ENCODE measurements around the gene RBFOX1.

The RBFOX1 gene

GRCh38 chr16:7405166-7405565 is 72.5 kb downstream of the RBFOX1 start:
- DNase-seq (ENCODE audit: low spot score), result no peak
- no peak for TF ChIP-seq CTCF (IDR thresholded peaks at IDR 0.05; ENCODE audit: borderline replicate concordance, control extremely low read depth, extremely low read depth, insufficient read depth, missing control alignments)
- in situ Hi-C loops (cut with MboI; ENCODE audit: low sequenced_read_pairs, unreplicated experiment), result no loop called here

GRCh38 chr16:7408700-7409365 is 76.2 kb downstream of the RBFOX1 start:
- no peak for DNase-seq (ENCODE audit: low spot score)
- TF ChIP-seq CTCF (IDR thresholded peaks at IDR 0.05; ENCODE audit: borderline replicate concordance, control extremely low read depth, extremely low read depth, insufficient read depth, missing control alignments), result no peak
- in situ Hi-C loops (cut with MboI; ENCODE audit: low sequenced_read_pairs, unreplicated experiment), result no loop called here

GRCh38 chr16:7419441-7419840 is 86.8 kb downstream of the RBFOX1 start:
- DNase-seq (ENCODE audit: low spot score), result no peak
- in situ Hi-C loops (cut with MboI; ENCODE audit: low sequenced_read_pairs, unreplicated experiment), result no loop called here
- TF ChIP-seq CTCF (IDR thresholded peaks at IDR 0.05; ENCODE audit: borderline replicate concordance, control extremely low read depth, extremely low read depth, insufficient read depth, missing control alignments), result no peak

- in situ Hi-C loops (cut with MboI; ENCODE audit: low sequenced_read_pairs, unreplicated experiment), result no loop called here
- TF ChIP-seq CTCF (IDR thresholded peaks at IDR 0.05; ENCODE audit: borderline replicate concordance, control extremely low read depth, extremely low read depth, insufficient read depth, missing control alignments), result no peak
- DNase-seq (ENCODE audit: low spot score), result no peak
Measured at GRCh38 chr16:7420079-7420478, 87.4 kb downstream of the RBFOX1 start.

GRCh38 chr16:7420843-7421242 is 88.2 kb downstream of the RBFOX1 start:
- in situ Hi-C loops (cut with MboI; ENCODE audit: low sequenced_read_pairs, unreplicated experiment), result no loop called here
- no peak for DNase-seq (ENCODE audit: low spot score)
- TF ChIP-seq CTCF (IDR thresholded peaks at IDR 0.05; ENCODE audit: borderline replicate concordance, control extremely low read depth, extremely low read depth, insufficient read depth, missing control alignments), result no peak

- no peak for DNase-seq (ENCODE audit: low spot score)
- in situ Hi-C loops (cut with MboI; ENCODE audit: low sequenced_read_pairs, unreplicated experiment), result no loop called here
- no peak for TF ChIP-seq CTCF (IDR thresholded peaks at IDR 0.05; ENCODE audit: borderline replicate concordance, control extremely low read depth, extremely low read depth, insufficient read depth, missing control alignments)
Measured at GRCh38 chr16:7421578-7421977, 88.9 kb downstream of the RBFOX1 start.
